ENCODE data around the gene UNC5C. TPM values are rescaled to one million over a fixed set of nuclear protein-coding genes. Genes with fewer than 3 reads are reported as not detected.
"Not testable (repeated sequence)": the region's sequence is repeated elsewhere in the genome, so short reads cannot be mapped to it uniquely, and the experiment has no call there.

The UNC5C gene
- total RNA-seq, 2 experiments from 2014 or later = not detected

- no peak overlapping the region for H3K4me3 Mint-ChIP-seq
- H3K27me3 Mint-ChIP-seq (ENCODE audit: low read depth) = no peaks in the 10 kb centered on the region
- no peaks in the 10 kb centered on the region for H3K9me3 Mint-ChIP-seq
- CTCF ChIA-PET = no interaction called here
- intact Hi-C loops (cut with micrococcal nuclease) = loop anchor here (10.0 kb wide), 1 partner anchor 684 kb away; no protein-coding TSS in a partner anchor
- H3K27ac Mint-ChIP-seq = no peak overlapping the region
- DNase-seq = no peak
- peaks cover 20% of the 10 kb centered on the region for H3K4me1 Mint-ChIP-seq (ENCODE audit: low read depth)
- H3K36me3 Mint-ChIP-seq (ENCODE audit: low read depth) = no peaks in the 10 kb centered on the region
Measured at GRCh38 chr4:95151255-95151654, 397.5 kb downstream of the UNC5C start.

GRCh38 chr4:95142932-95143331, 405.8 kb downstream of the UNC5C start:
- Mint-ChIP-seq H3K4me3 (no peak overlapping the region), H3K9me3 (peaks cover 2% of the 10 kb centered on the region), H3K36me3 (ENCODE audit: low read depth) (no peaks in the 10 kb centered on the region), H3K27me3 (ENCODE audit: low read depth) (no peaks in the 10 kb centered on the region), H3K4me1 (ENCODE audit: low read depth) (peaks cover 2% of the 10 kb centered on the region), H3K27ac (no peak overlapping the region)
- no peak for DNase-seq
- CTCF ChIA-PET = no interaction called here
- intact Hi-C loops (cut with micrococcal nuclease) = no loop called here

GRCh38 chr4:95141361-95141760, 407.4 kb downstream of the UNC5C start:
- no peak for DNase-seq
- H3K9me3 Mint-ChIP-seq = peaks cover 2% of the 10 kb centered on the region
- H3K4me3 Mint-ChIP-seq = no peak overlapping the region
- H3K4me1 Mint-ChIP-seq (ENCODE audit: low read depth) = peaks cover 2% of the 10 kb centered on the region
- H3K27me3 Mint-ChIP-seq (ENCODE audit: low read depth) = no peaks in the 10 kb centered on the region
- no peaks in the 10 kb centered on the region for H3K36me3 Mint-ChIP-seq (ENCODE audit: low read depth)
- intact Hi-C loops (cut with micrococcal nuclease) = no loop called here
- H3K27ac Mint-ChIP-seq = no peak overlapping the region
- CTCF ChIA-PET = interaction anchor here (1.0 to 1.1 kb wide), 2 partner anchors 15 to 36 kb away, joined by 3 read pairs; no protein-coding TSS in a partner anchor

GRCh38 chr4:95139424-95139823, 409.3 kb downstream of the UNC5C start:
- CTCF ChIA-PET; H3K4me1 Mint-ChIP-seq (ENCODE audit: low read depth); H3K9me3 Mint-ChIP-seq: not testable (repeated sequence)

GRCh38 chr4:95134016-95134415, 414.8 kb downstream of the UNC5C start:
- H3K4me3 Mint-ChIP-seq; H3K36me3 Mint-ChIP-seq (ENCODE audit: low read depth); intact Hi-C loops (cut with micrococcal nuclease); DNase-seq; H3K4me1 Mint-ChIP-seq (ENCODE audit: low read depth); H3K27ac Mint-ChIP-seq; H3K9me3 Mint-ChIP-seq; CTCF ChIA-PET; H3K27me3 Mint-ChIP-seq (ENCODE audit: low read depth): not testable (repeated sequence)

More at GRCh38 chr4:95139424-95139823, 409.3 kb downstream of the UNC5C start:
- DNase-seq; H3K4me3 Mint-ChIP-seq; H3K36me3 Mint-ChIP-seq (ENCODE audit: low read depth); H3K27ac Mint-ChIP-seq; intact Hi-C loops (cut with micrococcal nuclease); H3K27me3 Mint-ChIP-seq (ENCODE audit: low read depth): not testable (repeated sequence)

- H3K4me3 Mint-ChIP-seq = no peak overlapping the region
- DNase-seq = no peak
- H3K9me3 Mint-ChIP-seq = no peaks in the 10 kb centered on the region
- peaks cover 8% of the 10 kb centered on the region for H3K4me1 Mint-ChIP-seq (ENCODE audit: low read depth)
- H3K36me3 Mint-ChIP-seq (ENCODE audit: low read depth) = no peaks in the 10 kb centered on the region
- CTCF ChIA-PET = no interaction called here
- no peak overlapping the region for H3K27ac Mint-ChIP-seq
- intact Hi-C loops (cut with micrococcal nuclease) = no loop called here
- H3K27me3 Mint-ChIP-seq (ENCODE audit: low read depth) = peaks cover 2% of the 10 kb centered on the region
Measured at GRCh38 chr4:95129821-95130311, 418.9 kb downstream of the UNC5C start.

- H3K4me1 Mint-ChIP-seq (ENCODE audit: low read depth) = peaks cover 8% of the 10 kb centered on the region
- DNase-seq = no peak
- H3K9me3 Mint-ChIP-seq = no peaks in the 10 kb centered on the region
- no peak overlapping the region for H3K4me3 Mint-ChIP-seq
- no peak overlapping the region for H3K27ac Mint-ChIP-seq
- H3K27me3 Mint-ChIP-seq (ENCODE audit: low read depth) = peaks cover 3% of the 10 kb centered on the region
- no peaks in the 10 kb centered on the region for H3K36me3 Mint-ChIP-seq (ENCODE audit: low read depth)
- intact Hi-C loops (cut with micrococcal nuclease) = no loop called here
- CTCF ChIA-PET = no interaction called here
Measured at GRCh38 chr4:95129031-95129430, 419.7 kb downstream of the UNC5C start.

GRCh38 chr4:95124906-95125504, 423.8 kb downstream of the UNC5C start:
- Mint-ChIP-seq H3K4me1 (ENCODE audit: low read depth) (peaks cover 4% of the 10 kb centered on the region), H3K27me3 (ENCODE audit: low read depth) (peaks cover 3% of the 10 kb centered on the region), H3K4me3 (no peak overlapping the region), H3K9me3 (no peaks in the 10 kb centered on the region), H3K27ac (no peak overlapping the region), H3K36me3 (ENCODE audit: low read depth) (no peaks in the 10 kb centered on the region)
- intact Hi-C loops (cut with micrococcal nuclease) = loop anchor here (1.0 kb wide), 1 partner anchor 504 kb away; no protein-coding TSS in a partner anchor
- DNase-seq = peak; percentile 19
- CTCF ChIA-PET = interaction anchor here (1.8 kb wide), 1 partner anchor 505 kb away, joined by 7 read pairs; no protein-coding TSS in a partner anchor

- H3K36me3 Mint-ChIP-seq (ENCODE audit: low read depth) = no peaks in the 10 kb centered on the region
- CTCF ChIA-PET = no interaction called here
- no peak for DNase-seq
- peaks cover 3% of the 10 kb centered on the region for H3K27me3 Mint-ChIP-seq (ENCODE audit: low read depth)
- no peak overlapping the region for H3K4me3 Mint-ChIP-seq
- H3K4me1 Mint-ChIP-seq (ENCODE audit: low read depth) = no peaks in the 10 kb centered on the region
- H3K9me3 Mint-ChIP-seq = no peaks in the 10 kb centered on the region
- intact Hi-C loops (cut with micrococcal nuclease) = no loop called here
- H3K27ac Mint-ChIP-seq = no peak overlapping the region
Measured at GRCh38 chr4:95122001-95122400, 426.8 kb downstream of the UNC5C start.

GRCh38 chr4:95120456-95120855, 428.3 kb downstream of the UNC5C start:
- Mint-ChIP-seq H3K9me3 (no peaks in the 10 kb centered on the region), H3K27ac (no peak overlapping the region), H3K36me3 (ENCODE audit: low read depth) (no peaks in the 10 kb centered on the region), H3K4me1 (ENCODE audit: low read depth) (no peaks in the 10 kb centered on the region), H3K27me3 (ENCODE audit: low read depth) (peaks cover 3% of the 10 kb centered on the region), H3K4me3 (no peak overlapping the region)
- intact Hi-C loops (cut with micrococcal nuclease) = no loop called here
- DNase-seq = no peak
- CTCF ChIA-PET = no interaction called here

- Mint-ChIP-seq H3K4me1 (ENCODE audit: low read depth) (no peaks in the 10 kb centered on the region), H3K4me3 (no peak overlapping the region), H3K36me3 (ENCODE audit: low read depth) (no peaks in the 10 kb centered on the region), H3K9me3 (no peaks in the 10 kb centered on the region), H3K27ac (no peak overlapping the region), H3K27me3 (ENCODE audit: low read depth) (no peaks in the 10 kb centered on the region)
- CTCF ChIA-PET = no interaction called here
- DNase-seq = no peak
- intact Hi-C loops (cut with micrococcal nuclease) = no loop called here
Measured at GRCh38 chr4:95118497-95118896, 430.3 kb downstream of the UNC5C start.

- CTCF ChIA-PET = no interaction called here
- DNase-seq = peak; percentile 19
- intact Hi-C loops (cut with micrococcal nuclease) = no loop called here
Measured at GRCh38 chr4:95114521-95114920, 434.3 kb downstream of the UNC5C start.

More at GRCh38 chr4:95114521-95114920, 434.3 kb downstream of the UNC5C start:
- Mint-ChIP-seq H3K4me1 (ENCODE audit: low read depth) (no peaks in the 10 kb centered on the region), H3K27me3 (ENCODE audit: low read depth) (no peaks in the 10 kb centered on the region), H3K36me3 (ENCODE audit: low read depth) (no peaks in the 10 kb centered on the region), H3K9me3 (no peaks in the 10 kb centered on the region), H3K4me3 (no peak overlapping the region), H3K27ac (no peak overlapping the region)

Measured in activated naive CD4-positive, alpha-beta T cell treated with anti-CD3 and anti-CD28 coated beads for 36 hours (primary cell).